CMK (cell line): Measurements from ENCODE around the gene PRKCA.
A peak's percentile ranks its signal among the peaks of the same experiment; 100 is the strongest.

Source experiments
- DNase-seq: peaks from one replicate; pipeline ENCODE4 v3.0.0-alpha.2; 2010; ENCODE audit warnings: low read depth

PRKCA gene

GRCh38 chr17:66811683-66812054 is 509.3 kb downstream of the PRKCA start:
- no peak for DNase-seq

GRCh38 chr17:66812571-66812970 is 510.2 kb downstream of the PRKCA start:
- no peak for DNase-seq

GRCh38 chr17:66813296-66813695 is 510.9 kb downstream of the PRKCA start:
- no peak for DNase-seq

DNA sequence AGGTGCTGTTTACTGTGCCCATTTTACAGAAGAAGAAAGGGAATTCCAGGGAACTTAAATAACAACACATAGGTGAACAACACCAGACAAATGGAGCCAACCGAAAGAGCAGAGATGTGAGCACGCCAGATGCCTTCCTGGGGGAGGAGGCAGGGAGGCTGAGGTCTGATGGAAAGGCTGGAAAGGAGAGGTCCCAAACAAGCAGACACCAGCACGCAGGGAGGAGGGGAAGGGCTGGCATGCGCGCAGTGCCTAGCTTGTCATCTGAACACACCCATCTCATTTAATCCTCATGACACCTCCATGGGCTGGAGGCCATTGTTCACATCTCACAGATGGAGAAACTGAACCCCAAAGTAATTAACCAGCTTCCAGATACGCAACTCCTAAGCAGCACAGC is 511.6 kb downstream of the PRKCA start:
- DNase-seq, result no peak

DNA sequence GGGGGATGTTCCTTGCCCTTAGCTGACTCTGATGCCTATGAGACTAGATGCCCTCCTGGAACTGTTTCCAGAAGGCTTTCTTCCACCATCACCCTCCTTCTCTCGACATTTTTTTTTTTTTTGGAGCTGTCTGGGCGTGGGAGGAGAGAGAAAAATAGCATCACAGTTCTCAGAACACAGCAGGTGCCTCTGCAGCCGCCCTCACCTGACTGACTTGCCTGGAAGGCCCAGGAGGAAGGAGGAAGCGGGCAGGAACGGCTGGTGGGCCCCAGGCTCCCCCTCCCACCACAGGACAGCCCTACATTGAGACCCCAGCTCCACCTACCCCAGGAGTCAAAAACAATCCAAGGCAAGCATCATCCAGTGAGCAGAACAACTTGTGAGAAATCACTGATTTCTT is 512.2 kb downstream of the PRKCA start:
- no peak for DNase-seq

GRCh38 chr17:66817750-66818149 is 515.3 kb downstream of the PRKCA start:
- DNase-seq, result no peak

- no peak for DNase-seq
Measured at GRCh38 chr17:66819466-66819865, 517.1 kb downstream of the PRKCA start.

DNA sequence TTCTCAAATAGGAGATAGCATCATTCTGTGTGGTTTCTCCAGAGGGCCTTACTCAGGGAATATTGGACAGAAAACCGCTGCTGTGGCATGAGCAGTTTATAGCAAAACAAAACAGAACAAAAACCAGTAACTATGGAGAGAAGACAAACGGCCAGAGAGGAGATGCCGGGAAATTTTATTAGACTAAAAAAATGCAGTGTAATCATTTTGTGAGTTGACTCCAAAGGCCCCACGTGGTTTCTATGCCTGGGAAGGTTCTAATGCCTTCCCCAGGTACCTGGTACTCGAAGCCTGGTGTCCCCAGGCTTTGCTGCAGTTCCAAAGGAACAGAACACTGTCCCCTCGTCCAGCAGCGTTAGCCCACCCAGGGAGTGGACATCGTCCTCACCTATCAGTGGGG is 519.6 kb downstream of the PRKCA start:
- no peak for DNase-seq

DNA sequence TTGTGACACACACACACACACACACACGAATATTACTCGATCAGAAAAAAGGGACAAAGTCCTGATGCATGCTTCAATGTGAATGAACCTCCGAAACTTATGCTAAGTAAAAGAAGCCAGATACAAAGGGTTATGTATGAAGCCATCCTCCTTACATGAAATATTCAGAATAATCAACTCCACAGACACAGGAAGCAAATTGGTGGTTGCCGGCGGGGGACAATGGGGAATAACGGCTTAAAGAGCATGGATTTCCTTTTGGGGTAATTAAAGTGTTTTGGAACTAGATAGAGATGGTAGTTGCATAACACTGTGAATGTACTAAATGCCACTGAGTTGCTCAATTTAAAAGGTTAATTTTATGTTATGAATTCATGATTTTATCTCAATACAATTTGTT is 524.4 kb downstream of the PRKCA start:
- no peak for DNase-seq

- DNase-seq, result no peak
Measured at GRCh38 chr17:66829386-66829864, 527.0 kb downstream of the PRKCA start.

DNA sequence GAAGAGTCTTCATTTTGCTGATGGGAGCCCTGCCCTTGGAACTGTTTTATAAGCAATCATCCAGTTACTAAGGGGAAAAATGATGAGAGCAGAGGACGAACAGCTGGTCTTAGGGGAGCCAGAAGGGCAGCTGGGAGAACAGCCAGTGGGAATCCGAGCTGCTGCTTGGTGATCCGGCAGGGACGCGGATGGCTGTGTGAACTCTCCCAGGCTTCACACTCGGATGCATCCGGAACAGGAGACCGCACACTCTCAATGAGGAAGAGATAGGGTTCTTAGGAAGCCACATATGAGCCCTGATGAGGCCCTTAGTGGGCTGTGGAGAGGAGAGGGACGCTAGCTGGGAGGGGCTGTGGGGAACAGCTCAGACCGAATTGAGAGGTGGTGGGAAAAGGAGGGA is 527.5 kb downstream of the PRKCA start:
- DNase-seq, result peak; percentile 57

- no peak for DNase-seq
Measured at GRCh38 chr17:66830451-66830850, 528.0 kb downstream of the PRKCA start.

GRCh38 chr17:66831383-66832210 is 529.2 kb downstream of the PRKCA start:
- no peak for DNase-seq

- no peak for DNase-seq
Measured at GRCh38 chr17:66833201-66833600, 530.8 kb downstream of the PRKCA start.

DNA sequence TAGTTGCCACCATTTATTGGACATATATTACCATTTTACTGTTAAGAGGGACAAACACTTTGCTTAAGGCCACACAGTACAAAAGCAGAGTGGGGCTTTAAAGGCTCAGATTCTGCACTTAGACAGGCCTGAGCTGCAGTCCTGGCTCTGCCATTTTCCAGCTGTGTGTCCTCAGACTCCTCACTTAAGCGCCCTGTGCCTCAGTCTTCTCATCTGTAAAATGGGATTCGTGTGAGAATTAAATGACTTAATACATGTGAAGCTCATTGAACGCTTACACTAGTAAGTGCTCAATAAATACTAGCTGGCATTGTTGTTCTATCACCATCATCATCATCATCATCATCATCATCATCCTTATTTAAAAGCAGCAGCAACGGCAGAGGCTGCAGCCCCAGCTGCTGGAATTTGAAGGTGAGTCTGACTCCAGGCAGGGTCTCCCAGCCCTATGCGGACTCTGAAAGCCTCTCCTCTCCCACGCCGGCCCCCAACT is 532.1 kb downstream of the PRKCA start:
- DNase-seq, result no peak

- no peak for DNase-seq
Measured at GRCh38 chr17:66834919-66835454, 532.6 kb downstream of the PRKCA start, which contains the start of gene CACNG5. Gene CACNG5 (plus strand): TSS chr17:66835117. CDS start chr17:66877333, 42,216 bp downstream.

DNA sequence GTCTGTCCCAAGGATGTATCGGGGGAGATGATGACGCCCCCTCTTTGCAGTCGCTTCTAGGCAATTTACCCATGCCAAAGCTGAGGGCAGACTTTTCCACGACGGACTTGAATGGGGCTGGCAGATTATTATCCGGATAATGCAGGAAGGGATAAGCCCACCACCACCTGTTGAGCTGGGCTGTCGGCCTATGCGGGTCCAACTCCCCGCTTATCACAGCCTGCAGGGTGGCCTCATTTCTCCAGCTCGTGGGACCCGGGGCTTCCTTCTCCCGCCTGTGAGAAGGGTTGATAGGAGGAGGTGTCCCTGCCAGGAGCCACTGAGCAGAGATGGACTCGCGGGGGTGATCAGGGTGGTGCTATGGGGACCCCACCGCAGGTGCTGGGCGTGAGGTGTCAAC is 533.1 kb downstream of the PRKCA start:
- DNase-seq, result no peak

- no peak for DNase-seq
Measured at GRCh38 chr17:66836063-66837005, 533.9 kb downstream of the PRKCA start.

DNA sequence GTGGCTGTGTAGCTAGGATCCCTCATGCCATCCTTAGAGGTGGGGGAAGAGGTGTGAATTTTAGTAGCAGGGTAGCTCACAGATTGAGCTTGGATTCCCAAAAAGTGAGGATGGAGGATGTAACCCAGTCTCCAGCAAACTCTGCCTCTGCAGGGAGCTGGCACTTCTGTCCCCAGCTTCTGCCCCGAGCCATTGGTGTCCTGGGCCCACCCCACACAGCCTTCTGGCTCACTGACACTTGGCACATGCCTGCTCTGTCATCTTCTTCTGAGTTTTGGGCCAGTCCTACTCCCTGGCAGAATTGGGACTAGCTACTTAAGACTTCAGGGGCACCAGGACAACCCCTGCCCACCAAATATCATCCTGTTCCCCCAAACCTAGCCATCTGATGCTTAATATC is 534.8 kb downstream of the PRKCA start:
- no peak for DNase-seq

- no peak for DNase-seq
Measured at GRCh38 chr17:66837885-66838665, 535.7 kb downstream of the PRKCA start.

- DNase-seq, result no peak
Measured at GRCh38 chr17:66839616-66840015, 537.2 kb downstream of the PRKCA start.

- DNase-seq, result no peak
Measured at GRCh38 chr17:66840061-66840460, 537.6 kb downstream of the PRKCA start.
